OCI-LY1 (cell line): ENCODE results near the gene RWDD3.

Experiments used
- H2AFZ ChIP-seq: fragments of 200-600 bp; sonication (generic), shearing (Covaris generic); 2 replicates; pipeline ENCODE4 v1.6.0; 2014; ENCODE audit warnings: antibody characterized with exemption, mild to moderate bottlenecking, low read length
- H3F3A ChIP-seq: fragments of 200-600 bp; sonication (generic), shearing (Covaris generic); 2 replicates; pipeline ENCODE4 v1.6.0; 2014; ENCODE audit warnings: mild to moderate bottlenecking, antibody characterized with exemption, low read length, moderate library complexity; ENCODE audit not compliant: insufficient read depth
- H3K27ac ChIP-seq: fragments of 200-600 bp; sonication (generic); 2 replicates; pipeline ENCODE4 v1.5.1; 2014; ENCODE audit warnings: low read length, mixed run types, mild to moderate bottlenecking, low read depth; ENCODE audit not compliant: poor library complexity, severe bottlenecking
- H3K27me3 ChIP-seq: fragments of 200-600 bp; sonication (generic); 2 replicates; pipeline ENCODE4 v1.6.0; 2014; ENCODE audit warnings: antibody characterized with exemption, mild to moderate bottlenecking, low read length, moderate library complexity; ENCODE audit not compliant: insufficient read depth
- H3K36me3 ChIP-seq: fragments of 200-600 bp; sonication (generic); 2 replicates; pipeline ENCODE4 v1.6.1; 2014; ENCODE audit warnings: mild to moderate bottlenecking, antibody characterized with exemption, low read length, moderate library complexity, mixed read lengths; ENCODE audit not compliant: insufficient read depth
- H3K4me1 ChIP-seq: fragments of 200-600 bp; sonication (generic); 2 replicates; pipeline ENCODE4 v1.5.1; 2014; ENCODE audit warnings: mild to moderate bottlenecking, low read length, moderate library complexity; ENCODE audit not compliant: insufficient read depth, severe bottlenecking
- H3K4me2 ChIP-seq: fragments of 200-600 bp; sonication (generic), shearing (Covaris generic); 2 replicates; pipeline ENCODE4 v1.6.1; 2014; ENCODE audit warnings: low read length
- H3K4me3 ChIP-seq: fragments of 200-600 bp; sonication (generic); 2 replicates; pipeline ENCODE4 v1.5.1; 2014; ENCODE audit warnings: low read length, low read depth, mild to moderate bottlenecking, mixed read lengths; ENCODE audit not compliant: poor library complexity, severe bottlenecking
- H3K79me2 ChIP-seq: fragments of 200-600 bp; shearing (Covaris generic); 2 replicates; pipeline ENCODE4 v1.6.1; 2016; ENCODE audit warnings: mixed run types, low read length, mixed read lengths; ENCODE audit not compliant: insufficient read depth
- H3K9ac ChIP-seq: fragments of 200-600 bp; sonication (generic), shearing (Covaris generic); 2 replicates; pipeline ENCODE4 v1.6.1; 2014; ENCODE audit warnings: mild to moderate bottlenecking, low read length, mixed read lengths
- H3K9me2 ChIP-seq: fragments of 200-600 bp; sonication (generic), shearing (Covaris generic); 2 replicates; pipeline ENCODE4 v1.6.1; 2014; ENCODE audit warnings: low read depth, mild to moderate bottlenecking, low read length, mixed read lengths
- H3K9me3 ChIP-seq: fragments of 200-600 bp; shearing (Covaris generic); 2 replicates; pipeline ENCODE4 v1.6.1; 2014; ENCODE audit warnings: low read length, mixed read lengths
- H4K20me1 ChIP-seq: fragments of 200-600 bp; sonication (generic), shearing (Covaris generic); 2 replicates; pipeline ENCODE4 v1.6.0; 2016; ENCODE audit warnings: mild to moderate bottlenecking, low read length; ENCODE audit not compliant: insufficient read depth
- CTCF ChIP-seq: fragments of 200-600 bp; sonication (generic), shearing (Covaris generic); IDR thresholded peaks from 2 replicates; pipeline ENCODE4 v1.5.1; 2017; ENCODE audit warnings: mild to moderate bottlenecking, antibody characterized with exemption, low read length, moderate library complexity, mixed read lengths
- EZH2 ChIP-seq: fragments of 200-600 bp; sonication (generic), shearing (Covaris generic); IDR thresholded peaks from 2 replicates; pipeline ENCODE4 v1.8.0; 2017; ENCODE audit warnings: borderline replicate concordance, mixed run types, mild to moderate bottlenecking, antibody characterized with exemption, low read length, moderate library complexity, mixed read lengths

The RWDD3 gene

GRCh38 chr1:95278173-95279006 is 44.4 kb downstream of the RWDD3 start:
- Histone ChIP-seq H4K20me1 (no peaks in the 10 kb centered on the region), H3K36me3 (no peaks in the 10 kb centered on the region), H3K9me2 (no peaks in the 10 kb centered on the region), H3F3A (no peaks in the 10 kb centered on the region), H3K9me3 (no peaks in the 10 kb centered on the region), H3K4me3 (no peak overlapping the region), H2AFZ (no peak overlapping the region), H3K27ac (no peak overlapping the region), H3K79me2 (no peaks in the 10 kb centered on the region), H3K9ac (no peak overlapping the region), H3K27me3 (no peaks in the 10 kb centered on the region), H3K4me1 (no peaks in the 10 kb centered on the region), H3K4me2 (no peak overlapping the region)
- TF ChIP-seq EZH2 (no peak), CTCF (no peak)

- Histone ChIP-seq H4K20me1 (no peaks in the 10 kb centered on the region), H3K27ac (no peak overlapping the region), H3K9me3 (no peaks in the 10 kb centered on the region), H3K4me3 (no peak overlapping the region), H2AFZ (no peak overlapping the region), H3K27me3 (no peaks in the 10 kb centered on the region), H3K9ac (no peak overlapping the region), H3K9me2 (no peaks in the 10 kb centered on the region), H3K79me2 (no peaks in the 10 kb centered on the region), H3K4me1 (no peaks in the 10 kb centered on the region), H3K36me3 (no peaks in the 10 kb centered on the region), H3K4me2 (no peak overlapping the region), H3F3A (no peaks in the 10 kb centered on the region)
- TF ChIP-seq EZH2 (no peak), CTCF (no peak)
Observed at GRCh38 chr1:95281781-95282517, 47.9 kb downstream of the RWDD3 start.

GRCh38 chr1:95282518-95282895 is 48.5 kb downstream of the RWDD3 start:
- Histone ChIP-seq H3K4me3 (no peak overlapping the region), H3K9me3 (no peaks in the 10 kb centered on the region), H3K27ac (no peak overlapping the region)

More at GRCh38 chr1:95282518-95282895, 48.5 kb downstream of the RWDD3 start:
- Histone ChIP-seq H3K27me3 (no peaks in the 10 kb centered on the region), H3K4me2 (no peak overlapping the region), H4K20me1 (no peaks in the 10 kb centered on the region), H3F3A (no peaks in the 10 kb centered on the region), H2AFZ (no peak overlapping the region), H3K9me2 (no peaks in the 10 kb centered on the region), H3K36me3 (no peaks in the 10 kb centered on the region), H3K79me2 (no peaks in the 10 kb centered on the region), H3K4me1 (no peaks in the 10 kb centered on the region), H3K9ac (no peak overlapping the region)
- no peak for TF ChIP-seq EZH2
- no peak for TF ChIP-seq CTCF
